Measurements from ENCODE around the gene NEK7.

NEK7 gene

GRCh38 chr1:198121056-198121826, 35.6 kb upstream of the NEK7 start:
- no peak for TF ChIP-seq CTCF (IDR thresholded peaks at IDR 0.05)
- H3K9me3 ChIP-seq, result no peaks in the 10 kb centered on the region
- no peak overlapping the region for H3K4me3 ChIP-seq (ENCODE audit: low read depth in 1 of 2, low read length in 1 of 2)
- no peaks in the 10 kb centered on the region for H3K4me1 ChIP-seq (ENCODE audit: control insufficient read depth in 1 of 2, insufficient read depth in 1 of 2, low read depth in 1 of 2, low read length in 1 of 2)
- no peaks in the 10 kb centered on the region for H3K27me3 ChIP-seq
- H3K27ac ChIP-seq, result no peak overlapping the region
- no peaks in the 10 kb centered on the region for H3K36me3 ChIP-seq

- H3K4me1 ChIP-seq (ENCODE audit: control insufficient read depth in 1 of 2, insufficient read depth in 1 of 2, low read depth in 1 of 2, low read length in 1 of 2), result no peaks in the 10 kb centered on the region
- TF ChIP-seq CTCF (IDR thresholded peaks at IDR 0.05), result no peak
- no peak overlapping the region for H3K4me3 ChIP-seq (ENCODE audit: low read depth in 1 of 2, low read length in 1 of 2)
- no peaks in the 10 kb centered on the region for H3K36me3 ChIP-seq
- H3K27ac ChIP-seq, result no peak overlapping the region
- no peaks in the 10 kb centered on the region for H3K27me3 ChIP-seq
- H3K9me3 ChIP-seq, result no peaks in the 10 kb centered on the region
Measured at GRCh38 chr1:198122693-198123092, 34.1 kb upstream of the NEK7 start.

GRCh38 chr1:198123133-198123532, 33.7 kb upstream of the NEK7 start:
- no peaks in the 10 kb centered on the region for H3K4me1 ChIP-seq (ENCODE audit: control insufficient read depth in 1 of 2, insufficient read depth in 1 of 2, low read depth in 1 of 2, low read length in 1 of 2)
- no peak overlapping the region for H3K27ac ChIP-seq
- no peak overlapping the region for H3K4me3 ChIP-seq (ENCODE audit: low read depth in 1 of 2, low read length in 1 of 2)
- H3K36me3 ChIP-seq, result no peaks in the 10 kb centered on the region
- TF ChIP-seq CTCF (IDR thresholded peaks at IDR 0.05), result no peak
- no peaks in the 10 kb centered on the region for H3K27me3 ChIP-seq
- no peaks in the 10 kb centered on the region for H3K9me3 ChIP-seq

- H3K27me3 ChIP-seq, result no peaks in the 10 kb centered on the region
- no peak overlapping the region for H3K27ac ChIP-seq
- TF ChIP-seq CTCF (IDR thresholded peaks at IDR 0.05), result no peak
Measured at GRCh38 chr1:198124673-198125072, 32.1 kb upstream of the NEK7 start.

GRCh38 chr1:198125995-198126735, 30.6 kb upstream of the NEK7 start:
- no peak for TF ChIP-seq CTCF (IDR thresholded peaks at IDR 0.05)
- Histone ChIP-seq H3K27me3 (no peaks in the 10 kb centered on the region), H3K36me3 (no peaks in the 10 kb centered on the region), H3K27ac (no peak overlapping the region), H3K9me3 (no peaks in the 10 kb centered on the region), H3K4me1 (ENCODE audit: control insufficient read depth in 1 of 2, insufficient read depth in 1 of 2, low read depth in 1 of 2, low read length in 1 of 2) (no peaks in the 10 kb centered on the region), H3K4me3 (ENCODE audit: low read depth in 1 of 2, low read length in 1 of 2) (no peak overlapping the region)

More at GRCh38 chr1:198124673-198125072, 32.1 kb upstream of the NEK7 start:
- Histone ChIP-seq H3K36me3 (no peaks in the 10 kb centered on the region), H3K4me3 (ENCODE audit: low read depth in 1 of 2, low read length in 1 of 2) (no peak overlapping the region), H3K9me3 (no peaks in the 10 kb centered on the region), H3K4me1 (ENCODE audit: control insufficient read depth in 1 of 2, insufficient read depth in 1 of 2, low read depth in 1 of 2, low read length in 1 of 2) (no peaks in the 10 kb centered on the region)
